GM21515 (cell line): Measurements from ENCODE around the gene SLC45A1.

Experiments used
- ATAC-seq: cut with Tn5 transposase; IDR thresholded peaks from one replicate; pipeline ENCODE4 v1.9.1; 2021; ENCODE audit not compliant: unreplicated experiment

The SLC45A1 gene

DNA sequence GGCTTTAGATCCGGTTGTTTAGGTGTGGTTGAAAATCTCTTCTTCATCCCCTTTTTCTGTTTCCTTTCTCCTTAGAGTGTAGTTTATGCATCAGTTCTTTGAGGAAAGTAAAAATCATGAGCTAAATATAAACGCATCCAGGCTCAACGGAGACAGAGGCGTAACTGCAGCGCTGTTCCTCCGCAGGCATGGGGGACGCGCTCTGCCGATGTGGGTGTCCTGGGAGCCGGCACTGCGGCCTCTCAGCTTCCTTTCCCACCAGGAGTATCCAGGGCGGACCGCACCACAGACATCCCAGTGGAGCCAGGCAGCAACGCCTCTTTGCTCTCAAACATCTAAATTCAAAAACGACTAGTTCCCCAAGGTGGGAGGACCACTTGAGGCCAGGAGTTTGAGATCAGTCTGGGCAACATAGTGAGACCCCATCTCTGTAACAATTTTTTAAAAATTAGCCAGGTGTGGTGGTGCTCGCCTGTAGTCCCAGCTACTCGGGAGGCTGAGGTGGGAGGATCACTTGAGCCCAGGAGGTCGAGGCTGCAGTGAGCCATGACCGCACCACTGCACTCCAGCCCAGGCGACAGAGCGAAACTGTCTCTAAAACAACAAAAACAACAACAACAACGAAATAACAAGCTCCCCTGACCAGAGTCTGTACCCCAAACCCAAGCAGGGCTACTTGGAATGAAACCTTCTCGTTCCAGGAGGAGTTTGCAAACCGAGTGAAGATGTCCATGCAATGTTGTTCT, 16.4 kb downstream of the SLC45A1 start:
- ATAC-seq, result no peak

- ATAC-seq, result no peak
Observed at GRCh38 chr1:8335246-8335645, 17.3 kb downstream of the SLC45A1 start.

DNA sequence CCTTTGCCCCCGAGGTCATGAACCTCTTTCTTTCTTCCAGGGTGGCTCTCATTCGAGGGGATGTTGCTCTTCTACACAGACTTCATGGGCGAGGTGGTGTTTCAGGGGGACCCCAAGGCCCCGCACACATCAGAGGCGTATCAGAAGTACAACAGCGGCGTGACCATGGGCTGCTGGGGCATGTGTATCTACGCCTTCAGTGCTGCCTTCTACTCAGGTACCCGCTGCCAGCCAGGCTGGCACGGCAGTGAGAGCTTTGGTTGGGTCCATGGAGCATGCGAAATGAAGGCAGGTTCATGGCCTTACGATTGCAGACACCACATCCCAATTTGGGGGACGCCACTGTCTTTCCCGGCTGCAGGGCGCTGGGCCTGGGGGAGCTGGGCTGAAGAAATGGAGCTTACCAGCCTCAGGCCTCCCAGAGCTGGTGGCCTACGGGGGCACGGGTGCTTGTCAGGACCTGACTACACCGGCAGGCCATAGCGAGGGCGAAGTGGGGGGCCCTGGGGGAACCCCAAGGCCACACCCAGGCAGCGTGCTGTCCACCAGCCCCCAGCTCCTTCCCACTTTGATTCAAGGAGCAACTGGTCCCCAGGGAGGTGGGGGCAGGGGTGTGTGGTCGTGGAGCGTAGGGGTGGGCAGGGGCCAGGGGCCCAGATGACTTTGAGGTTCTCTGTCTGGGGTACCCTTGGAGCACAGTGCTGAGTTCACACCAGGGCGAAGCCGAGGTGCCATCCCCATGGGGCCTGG, 20.0 kb downstream of the SLC45A1 start:
- ATAC-seq, result no peak

DNA sequence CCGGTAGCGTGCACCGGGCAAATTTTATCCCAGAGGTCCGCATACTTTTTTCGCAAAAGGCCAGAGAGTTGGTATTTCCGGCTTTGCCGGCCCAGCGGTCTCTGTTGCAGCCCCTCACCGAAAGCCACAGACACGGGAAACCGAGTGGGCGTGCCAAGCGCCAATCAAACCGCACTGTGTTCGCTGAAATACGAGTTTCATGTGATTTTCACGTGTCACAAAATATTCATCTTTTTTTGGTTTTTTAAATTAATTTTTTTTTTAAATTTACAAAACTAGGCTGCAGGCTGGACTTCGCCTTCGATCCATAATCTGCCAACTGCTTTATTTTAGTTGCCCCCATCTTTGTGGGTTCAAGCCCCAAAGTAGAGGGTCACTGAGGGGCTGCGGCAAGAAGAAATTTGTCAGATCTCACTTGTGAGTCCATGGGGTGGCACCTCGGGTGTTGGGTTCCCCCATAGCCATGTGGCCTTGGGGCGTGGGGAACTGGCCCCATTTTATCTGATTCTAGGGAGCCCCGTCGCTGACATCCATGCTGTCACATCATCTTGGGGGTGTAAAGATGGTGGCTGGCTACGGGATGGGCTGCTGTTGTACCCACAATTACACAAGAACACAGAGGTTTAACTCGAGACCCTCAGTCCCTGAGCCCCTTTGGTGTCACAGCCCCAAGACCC, 20.8 kb downstream of the SLC45A1 start:
- ATAC-seq, result no peak

- ATAC-seq, result no peak
Observed at GRCh38 chr1:8339203-8339600, 21.3 kb downstream of the SLC45A1 start.

- no peak for ATAC-seq
Observed at GRCh38 chr1:8340448-8340847, 22.5 kb downstream of the SLC45A1 start.

- no peak for ATAC-seq
Observed at GRCh38 chr1:8342325-8342724, 24.4 kb downstream of the SLC45A1 start.

DNA sequence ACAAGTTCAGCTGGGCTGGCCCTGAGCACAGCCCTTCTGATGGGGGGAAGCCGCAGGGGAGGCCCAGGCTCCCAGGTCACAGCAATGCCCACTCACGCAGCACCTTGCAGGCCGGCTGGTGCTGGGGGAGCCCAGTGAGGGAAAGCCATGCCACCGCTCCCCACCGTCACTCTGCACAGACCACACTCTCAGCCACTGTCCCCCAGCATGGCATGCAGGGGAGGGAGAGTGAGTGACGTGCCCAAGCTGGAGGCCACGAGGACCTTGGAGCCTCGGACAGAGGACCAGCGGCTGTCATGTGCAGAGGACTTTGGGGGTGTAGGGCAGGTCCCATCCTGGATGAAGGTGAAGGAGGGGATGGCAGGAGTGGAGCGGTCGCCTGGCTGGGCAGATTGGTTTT, 25.1 kb downstream of the SLC45A1 start:
- ATAC-seq, result no peak

DNA sequence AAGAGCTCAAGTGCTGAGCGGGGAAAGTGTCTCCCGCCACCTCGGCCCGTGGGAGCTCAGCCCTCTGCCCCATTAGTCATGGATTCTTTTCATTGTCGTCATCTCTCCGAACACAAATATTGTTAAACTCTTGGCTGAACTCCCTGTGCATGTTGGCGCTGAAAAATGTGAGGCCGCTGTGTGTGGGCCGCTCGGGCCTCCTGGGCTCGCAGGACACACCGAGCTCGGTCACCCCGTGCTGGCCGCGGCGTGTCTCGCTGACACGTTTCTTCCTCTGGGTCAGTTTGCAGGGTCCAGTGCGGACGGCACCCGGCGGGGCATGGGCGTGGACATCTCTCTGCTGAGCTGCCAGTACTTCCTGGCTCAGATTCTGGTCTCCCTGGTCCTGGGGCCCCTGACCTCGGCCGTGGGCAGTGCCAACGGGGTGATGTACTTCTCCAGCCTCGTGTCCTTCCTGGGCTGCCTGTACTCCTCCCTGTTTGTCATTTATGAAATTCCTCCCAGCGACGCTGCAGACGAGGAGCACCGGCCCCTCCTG, 25.6 kb downstream of the SLC45A1 start:
- no peak for ATAC-seq

- no peak for ATAC-seq
Observed at GRCh38 chr1:8344893-8345507, 27.1 kb downstream of the SLC45A1 start.

GRCh38 chr1:8345621-8346415, 27.9 kb downstream of the SLC45A1 start:
- no peak for ATAC-seq

- ATAC-seq, result no peak
Observed at GRCh38 chr1:8347635-8348034, 29.7 kb downstream of the SLC45A1 start.

GRCh38 chr1:8348047-8348776, 30.3 kb downstream of the SLC45A1 start:
- ATAC-seq, result no peak

GRCh38 chr1:8348777-8349472, 31.0 kb downstream of the SLC45A1 start:
- ATAC-seq, result no peak

DNA sequence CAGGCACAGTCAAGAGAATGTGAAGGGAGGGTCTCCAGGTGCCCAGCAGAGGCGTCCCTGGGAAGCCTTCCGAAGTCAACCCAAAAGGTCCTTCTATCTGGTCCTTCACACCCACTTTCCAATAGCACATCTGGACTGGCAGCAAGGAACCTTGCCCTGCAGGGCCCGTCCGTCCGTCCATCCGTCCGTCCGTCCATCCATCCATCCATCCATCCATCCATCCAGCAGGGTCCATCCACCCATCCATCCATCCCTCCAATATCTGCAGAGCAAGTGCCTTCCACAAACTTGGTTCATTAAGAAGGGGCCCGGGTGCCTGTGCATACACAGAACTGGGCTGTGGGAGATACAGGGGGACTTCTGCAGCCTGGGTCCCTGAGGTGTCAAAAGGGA, 31.6 kb downstream of the SLC45A1 start:
- ATAC-seq, result no peak

- no peak for ATAC-seq
Observed at GRCh38 chr1:8349961-8350360, 32.0 kb downstream of the SLC45A1 start.

- no peak for ATAC-seq
Observed at GRCh38 chr1:8350914-8351684, 33.2 kb downstream of the SLC45A1 start.

DNA sequence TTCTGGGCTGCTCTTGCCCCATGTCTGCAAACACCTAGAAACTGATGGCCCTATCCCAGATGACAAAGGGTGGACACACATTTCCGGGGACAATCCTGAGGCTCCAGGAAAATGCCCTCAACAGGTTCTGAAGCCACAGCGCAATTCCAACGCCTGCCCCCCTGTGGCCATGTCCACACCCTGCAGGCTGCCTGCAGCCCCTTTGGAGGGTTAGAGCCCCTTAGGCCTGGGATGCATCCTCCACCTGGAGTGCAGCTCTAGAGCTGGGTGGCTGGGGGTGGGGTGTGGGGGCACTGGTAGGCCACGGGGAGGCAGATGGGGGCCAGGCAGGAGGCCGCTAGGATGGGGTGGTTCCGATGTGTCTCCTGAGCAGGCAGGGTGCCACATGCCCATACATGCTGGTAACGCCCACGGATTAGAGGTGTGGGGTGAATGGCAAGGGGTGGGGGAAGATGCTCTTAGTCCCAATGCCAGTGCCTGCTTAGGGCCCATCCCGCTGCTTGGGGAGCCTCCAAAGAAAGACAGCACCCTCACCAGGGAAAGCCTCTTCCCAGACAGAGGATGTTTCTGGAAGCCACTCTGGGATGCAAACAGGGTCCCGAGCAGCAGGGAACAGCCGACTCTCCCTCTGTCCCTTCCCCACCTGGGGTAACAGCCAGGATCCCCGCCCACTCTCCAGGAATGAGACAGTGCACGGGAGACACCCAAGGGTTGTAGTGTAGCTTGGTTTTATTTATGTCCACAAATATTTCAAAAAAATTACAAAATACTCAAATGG, 34.0 kb downstream of the SLC45A1 start:
- ATAC-seq, result no peak
